RWPE2 (cell line): ENCODE data around the gene GLYR1.

Source experiments
- ATAC-seq: fragments of 200-7000 bp; cut with Tn5 transposase; 3 replicates; pipeline ENCODE4 v1.9.1; 2021; ENCODE audit warnings: low read depth
- DNase-seq: peaks from one replicate; pipeline ENCODE4 v3.0.0-alpha.2; 2020; ENCODE audit warnings: low spot score
- H3K27ac ChIP-seq: fragments of 450-650 bp; 2 replicates; pipeline ENCODE4 v1.5.1; 2017; ENCODE audit warnings: mild to moderate bottlenecking; ENCODE audit not compliant: poor library complexity, severe bottlenecking
- H3K27me3 ChIP-seq: fragments of 250-450 bp; sonication (Bioruptor Pico); 2 replicates; pipeline ENCODE4 v1.5.1; 2021; ENCODE audit warnings: mild to moderate bottlenecking, moderate library complexity; ENCODE audit not compliant: insufficient read depth, poor library complexity, severe bottlenecking
- H3K36me3 ChIP-seq: fragments of 250-450 bp; sonication (Bioruptor Pico); 2 replicates; pipeline ENCODE4 v1.5.1; 2020; ENCODE audit warnings: low read depth, mild to moderate bottlenecking, moderate library complexity
- H3K4me1 ChIP-seq: fragments of 250-450 bp; sonication (Bioruptor Pico); 2 replicates; pipeline ENCODE4 v1.5.1; 2021; ENCODE audit warnings: mild to moderate bottlenecking, moderate library complexity; ENCODE audit not compliant: insufficient read depth, poor library complexity, severe bottlenecking
- H3K4me3 ChIP-seq: fragments of 250-450 bp; sonication (Bioruptor Pico); 2 replicates; pipeline ENCODE4 v1.5.1; 2021; ENCODE audit warnings: mild to moderate bottlenecking, moderate library complexity; ENCODE audit not compliant: severe bottlenecking
- H3K9me3 ChIP-seq: fragments of 250-450 bp; sonication (Bioruptor Pico); 2 replicates; pipeline ENCODE4 v1.5.1; 2021; ENCODE audit warnings: mild to moderate bottlenecking, moderate library complexity; ENCODE audit not compliant: severe bottlenecking
- TF ChIP-seq, protein P1 (sequence below): fragments of 450-650 bp; IDR thresholded peaks from one replicate; pipeline ENCODE4 v1.5.1; 2017; ENCODE audit warnings: mild to moderate bottlenecking, moderate library complexity; ENCODE audit not compliant: poor library complexity, severe bottlenecking

The GLYR1 gene

GRCh38 chr16:4882000-4882632, 35.0 kb upstream of the GLYR1 start:
- Histone ChIP-seq H3K36me3 (peaks cover 99% of the 10 kb centered on the region), H3K4me3 (no peak overlapping the region), H3K4me1 (peaks cover 14% of the 10 kb centered on the region), H3K27me3 (no peaks in the 10 kb centered on the region), H3K27ac (peak overlapping the region; percentile 68), H3K9me3 (no peaks in the 10 kb centered on the region)
- ATAC-seq: no peak
- DNase-seq: no peak
- TF ChIP-seq, protein P1, sequence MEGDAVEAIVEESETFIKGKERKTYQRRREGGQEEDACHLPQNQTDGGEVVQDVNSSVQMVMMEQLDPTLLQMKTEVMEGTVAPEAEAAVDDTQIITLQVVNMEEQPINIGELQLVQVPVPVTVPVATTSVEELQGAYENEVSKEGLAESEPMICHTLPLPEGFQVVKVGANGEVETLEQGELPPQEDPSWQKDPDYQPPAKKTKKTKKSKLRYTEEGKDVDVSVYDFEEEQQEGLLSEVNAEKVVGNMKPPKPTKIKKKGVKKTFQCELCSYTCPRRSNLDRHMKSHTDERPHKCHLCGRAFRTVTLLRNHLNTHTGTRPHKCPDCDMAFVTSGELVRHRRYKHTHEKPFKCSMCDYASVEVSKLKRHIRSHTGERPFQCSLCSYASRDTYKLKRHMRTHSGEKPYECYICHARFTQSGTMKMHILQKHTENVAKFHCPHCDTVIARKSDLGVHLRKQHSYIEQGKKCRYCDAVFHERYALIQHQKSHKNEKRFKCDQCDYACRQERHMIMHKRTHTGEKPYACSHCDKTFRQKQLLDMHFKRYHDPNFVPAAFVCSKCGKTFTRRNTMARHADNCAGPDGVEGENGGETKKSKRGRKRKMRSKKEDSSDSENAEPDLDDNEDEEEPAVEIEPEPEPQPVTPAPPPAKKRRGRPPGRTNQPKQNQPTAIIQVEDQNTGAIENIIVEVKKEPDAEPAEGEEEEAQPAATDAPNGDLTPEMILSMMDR: no peak

DNA sequence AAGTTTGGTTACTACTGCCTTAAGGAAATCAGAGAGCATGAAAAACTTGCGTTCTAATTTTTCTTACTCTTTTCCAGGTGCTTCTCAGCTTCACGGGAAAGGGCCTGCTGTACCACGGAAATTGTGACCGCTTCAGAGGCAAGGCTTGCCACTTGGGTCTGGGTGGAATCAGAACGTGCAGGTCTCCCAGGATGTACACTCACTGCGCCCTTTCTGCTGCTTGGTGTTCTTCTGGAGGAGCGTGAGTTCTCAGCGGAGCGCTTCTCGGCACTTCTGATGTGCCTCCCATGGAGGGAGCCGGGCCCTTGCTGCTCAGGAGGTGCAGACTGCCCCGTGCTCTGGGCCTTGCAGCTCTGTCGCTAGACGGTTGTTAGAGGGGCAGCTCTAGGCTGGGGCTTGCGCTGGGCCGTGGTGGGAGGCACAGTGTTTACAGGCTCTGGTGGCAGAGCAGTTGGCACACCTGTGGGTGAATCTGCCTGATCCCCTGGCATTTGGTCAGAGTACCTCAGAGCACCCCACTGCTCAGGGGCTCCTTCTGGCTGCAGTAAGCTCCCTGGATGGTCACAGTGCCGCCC, 33.0 kb upstream of the GLYR1 start:
- H3K4me1 ChIP-seq: peaks cover 14% of the 10 kb centered on the region
- H3K27me3 ChIP-seq: no peaks in the 10 kb centered on the region
- no peak overlapping the region for H3K4me3 ChIP-seq
- DNase-seq (no peak), ATAC-seq (no peak)
- peaks cover 99% of the 10 kb centered on the region for H3K36me3 ChIP-seq
- H3K27ac ChIP-seq: no peak overlapping the region
- TF ChIP-seq, protein P1: no peak
- no peaks in the 10 kb centered on the region for H3K9me3 ChIP-seq

DNA sequence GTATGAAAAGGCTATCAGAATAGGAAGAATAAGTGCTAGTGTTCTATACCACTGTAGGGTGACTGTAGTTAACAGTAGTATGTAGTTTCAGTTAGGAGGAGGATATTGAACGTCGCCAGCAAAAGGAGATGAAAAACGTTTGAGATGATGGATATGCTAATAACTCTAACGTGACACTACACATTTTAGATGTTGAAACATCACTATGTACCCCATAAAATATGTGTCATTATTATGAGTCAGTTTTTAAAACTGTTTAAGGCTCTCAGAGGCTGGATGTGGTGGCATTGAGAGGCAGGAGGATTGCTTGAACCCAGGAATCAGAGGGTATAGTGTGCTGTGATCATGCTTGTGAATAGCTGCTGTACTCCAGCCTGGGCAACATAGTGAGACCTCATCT, 32.0 kb upstream of the GLYR1 start:
- TF ChIP-seq, protein P1: no peak
- DNase-seq: no peak
- H3K9me3 ChIP-seq: no peaks in the 10 kb centered on the region
- H3K4me3 ChIP-seq: no peak overlapping the region
- H3K36me3 ChIP-seq: peaks cover 99% of the 10 kb centered on the region
- peaks cover 14% of the 10 kb centered on the region for H3K4me1 ChIP-seq
- ATAC-seq: no peak
- no peaks in the 10 kb centered on the region for H3K27me3 ChIP-seq
- no peak overlapping the region for H3K27ac ChIP-seq

DNA sequence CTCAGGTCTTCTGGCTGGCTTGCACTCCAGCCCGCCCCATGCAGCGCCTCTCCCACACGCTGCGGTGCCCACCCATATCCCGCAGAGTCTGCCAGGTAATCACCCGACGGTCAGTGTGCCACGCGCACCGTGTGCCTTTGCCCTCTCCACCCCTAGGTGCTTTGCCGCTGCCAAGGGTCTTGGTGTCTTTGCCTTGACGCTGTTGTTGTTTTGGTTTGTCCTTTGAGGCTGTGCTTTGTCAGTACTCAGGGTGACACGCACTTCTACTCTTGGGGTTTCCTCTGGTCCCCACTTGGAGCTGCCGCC, 30.2 kb upstream of the GLYR1 start:
- Histone ChIP-seq H3K27ac (no peak overlapping the region), H3K4me3 (no peak overlapping the region), H3K9me3 (no peaks in the 10 kb centered on the region), H3K4me1 (peaks cover 7% of the 10 kb centered on the region), H3K36me3 (peaks cover 98% of the 10 kb centered on the region), H3K27me3 (no peaks in the 10 kb centered on the region)
- ATAC-seq (no peak), DNase-seq (no peak)
- TF ChIP-seq, protein P1: no peak

DNA sequence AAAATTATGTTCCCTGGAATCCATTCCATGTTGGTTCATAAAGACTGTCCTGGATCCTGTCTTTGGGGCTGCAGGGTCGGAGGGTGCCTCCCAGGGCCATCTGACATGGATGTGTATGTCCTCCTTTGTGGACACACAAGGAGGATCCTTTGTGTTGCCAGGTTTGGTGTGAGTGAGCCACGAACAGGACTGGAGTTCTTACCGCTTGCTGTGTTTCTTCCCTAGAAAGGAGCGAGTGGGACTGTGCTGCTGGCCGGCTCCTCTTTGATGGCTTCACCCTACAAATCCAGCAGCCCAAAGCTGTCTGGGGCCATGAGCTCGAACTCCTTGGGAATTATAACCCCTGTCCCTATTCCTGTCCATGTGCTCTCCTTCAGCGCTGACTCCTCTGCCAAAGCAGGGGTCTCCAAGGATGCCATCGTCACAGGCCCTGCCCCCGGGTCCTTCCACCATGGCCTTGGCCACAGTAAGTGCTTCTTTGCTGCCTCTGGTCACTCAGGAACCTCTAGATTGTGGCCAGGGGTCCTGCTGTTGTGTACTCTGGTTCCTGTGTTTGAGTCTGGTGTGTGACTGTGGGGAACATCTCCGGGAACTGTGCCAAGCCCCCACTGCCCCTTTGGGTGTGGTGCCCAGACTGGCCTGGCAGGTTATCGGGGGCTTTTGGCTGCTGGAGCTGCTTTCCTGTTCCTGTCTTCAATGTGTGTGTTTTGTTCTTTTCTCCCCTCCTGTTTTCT, 29.7 kb upstream of the GLYR1 start:
- H3K36me3 ChIP-seq: peaks cover 97% of the 10 kb centered on the region
- TF ChIP-seq, protein P1: no peak
- H3K4me3 ChIP-seq: no peak overlapping the region
- H3K4me1 ChIP-seq: peaks cover 2% of the 10 kb centered on the region
- H3K27me3 ChIP-seq: no peaks in the 10 kb centered on the region
- no peaks in the 10 kb centered on the region for H3K9me3 ChIP-seq
- ATAC-seq (no peak; the same call in 2 of the 3 replicates), DNase-seq (no peak)
- no peak overlapping the region for H3K27ac ChIP-seq
